ENCODE data around the gene PDE8A.
A peak's percentile ranks its signal among the peaks of the same experiment; 100 is the strongest.
"Not testable (repeated sequence)": the region's sequence is repeated elsewhere in the genome, so short reads cannot be mapped to it uniquely, and the experiment has no call there.

Gene PDE8A

DNA sequence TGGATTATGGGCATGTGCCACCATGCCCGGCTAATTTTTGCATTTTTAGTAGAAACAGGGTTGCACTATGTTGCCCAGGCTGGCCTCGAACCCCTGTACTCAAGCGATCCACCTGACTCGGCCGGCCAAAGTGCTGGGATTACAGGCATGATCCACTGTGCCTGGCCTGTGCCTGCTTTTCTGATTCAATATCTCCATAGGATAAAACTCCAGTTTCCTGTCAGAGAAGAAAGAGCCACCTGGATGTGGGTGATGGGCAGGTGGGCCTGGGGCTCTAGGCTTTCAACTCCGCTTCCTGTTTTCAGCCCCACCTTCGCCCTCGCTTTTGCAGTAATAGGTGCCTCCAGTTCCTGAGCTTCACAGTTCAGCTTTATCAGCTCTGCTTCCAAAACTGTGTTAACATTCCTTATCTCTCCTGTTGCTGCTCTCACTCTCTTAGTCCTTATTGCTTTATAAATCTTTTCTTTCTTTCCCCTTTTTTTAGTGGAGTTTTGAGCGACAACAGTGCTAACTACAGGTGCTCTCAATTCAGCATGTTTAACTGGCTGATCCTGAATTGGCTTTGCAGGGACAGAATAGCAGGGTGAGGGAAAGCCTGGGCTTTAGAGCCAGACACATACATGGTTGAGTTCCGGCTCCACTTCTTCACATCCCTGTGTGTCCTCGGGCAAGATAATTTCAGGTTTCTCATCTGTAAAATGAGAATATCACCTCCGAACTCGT lies 21.1 kb upstream of the PDE8A start:
- no peak for DNase-seq (ENCODE audit: low spot score)

GRCh38 chr15:84961114-84961452 lies 20.6 kb upstream of the PDE8A start:
- DNase-seq (ENCODE audit: low spot score), result no peak

- DNase-seq (ENCODE audit: low spot score), result no peak
Measured at GRCh38 chr15:84961707-84962106, 19.9 kb upstream of the PDE8A start.

DNA sequence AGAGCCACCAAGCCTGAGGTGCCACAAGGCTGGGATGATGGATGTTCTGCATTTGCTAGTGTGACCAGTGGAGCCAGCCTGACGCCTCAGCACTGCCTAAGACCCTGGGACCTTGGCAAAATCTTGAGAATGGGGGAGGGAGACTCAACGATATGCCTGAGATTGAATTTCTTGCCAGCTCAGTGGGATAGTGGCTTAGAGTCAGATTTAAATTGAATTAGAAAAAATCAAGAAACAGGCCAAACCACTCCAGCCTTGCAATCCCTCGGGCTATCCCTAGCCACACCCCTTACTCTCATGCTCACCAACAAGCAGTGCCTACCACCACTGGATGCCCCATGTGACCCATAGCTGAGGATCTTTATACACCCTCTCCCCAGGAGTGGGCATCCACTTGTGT lies 18.7 kb upstream of the PDE8A start:
- DNase-seq (ENCODE audit: low spot score), result no peak

GRCh38 chr15:84967380-84967779 lies 14.3 kb upstream of the PDE8A start:
- DNase-seq (ENCODE audit: low spot score), result no peak

- DNase-seq (ENCODE audit: low spot score), result no peak
Measured at GRCh38 chr15:84968301-84968700, 13.4 kb upstream of the PDE8A start.

DNA sequence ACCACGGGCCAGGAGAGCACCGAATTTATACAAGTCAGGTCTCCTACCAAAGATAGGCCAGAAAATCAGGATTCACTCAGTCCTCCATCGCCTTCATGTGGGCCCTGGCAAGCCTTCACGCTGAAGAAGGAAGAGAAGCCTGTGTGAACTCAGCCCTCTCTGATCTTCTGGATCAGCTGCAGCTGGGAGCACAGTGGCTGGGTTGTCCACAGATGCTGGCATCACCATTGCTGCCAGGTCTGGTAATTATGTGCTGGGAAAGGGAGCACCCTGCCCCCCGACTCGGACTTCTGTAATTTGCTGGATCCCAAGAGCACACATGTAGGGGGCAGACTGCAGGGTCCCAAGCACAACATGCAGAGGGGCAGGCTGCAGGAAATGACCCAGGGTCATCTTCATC lies 12.4 kb upstream of the PDE8A start:
- DNase-seq (ENCODE audit: low spot score), result no peak

- no peak for DNase-seq (ENCODE audit: low spot score)
Measured at GRCh38 chr15:84970843-84971242, 10.8 kb upstream of the PDE8A start.

DNA sequence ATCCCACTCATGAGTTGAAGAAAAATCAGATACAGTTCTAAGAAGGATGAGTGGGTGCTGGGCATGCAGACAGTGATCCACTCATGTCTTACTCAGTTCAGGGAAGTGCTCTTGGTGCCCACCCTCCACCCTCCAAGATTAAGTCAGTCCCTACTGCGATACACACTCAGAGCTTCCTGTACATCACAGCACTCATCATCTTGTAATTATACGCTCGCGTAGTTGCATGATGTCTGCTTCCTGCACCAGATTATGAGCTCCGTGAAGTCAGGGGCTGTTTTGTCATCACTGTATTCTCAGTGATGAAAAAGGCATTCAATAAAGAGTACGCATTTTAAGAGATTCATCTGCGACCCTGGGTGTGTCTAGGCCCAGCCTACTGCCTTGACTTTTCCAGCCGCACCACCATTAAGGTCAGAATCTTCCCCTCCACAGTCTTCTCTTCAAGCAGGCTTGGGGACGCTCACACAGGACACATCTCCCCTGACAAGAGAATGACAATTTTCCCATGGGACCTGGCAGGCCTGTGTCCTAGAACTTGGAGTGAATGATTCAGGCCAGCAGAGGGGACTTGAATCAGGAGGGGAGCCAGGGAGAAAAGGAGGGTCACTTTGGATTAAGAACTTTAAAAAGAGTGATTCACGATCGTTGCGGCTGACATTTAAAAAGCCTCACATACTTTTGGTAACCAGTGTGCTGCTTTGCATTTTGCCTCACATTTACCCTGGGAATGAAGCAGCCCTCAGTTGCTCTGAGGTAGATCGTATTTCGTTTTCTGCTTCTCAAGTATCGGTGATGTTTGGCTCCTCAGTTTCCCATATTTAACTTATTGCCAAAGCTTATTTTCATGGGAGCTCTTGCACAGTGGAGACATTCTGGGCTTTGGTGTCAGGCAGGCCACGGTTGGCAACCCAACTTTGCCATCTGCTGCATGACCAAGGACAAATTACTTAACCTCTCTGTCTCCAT lies 7.9 kb upstream of the PDE8A start:
- DNase-seq (ENCODE audit: low spot score), result no peak

DNA sequence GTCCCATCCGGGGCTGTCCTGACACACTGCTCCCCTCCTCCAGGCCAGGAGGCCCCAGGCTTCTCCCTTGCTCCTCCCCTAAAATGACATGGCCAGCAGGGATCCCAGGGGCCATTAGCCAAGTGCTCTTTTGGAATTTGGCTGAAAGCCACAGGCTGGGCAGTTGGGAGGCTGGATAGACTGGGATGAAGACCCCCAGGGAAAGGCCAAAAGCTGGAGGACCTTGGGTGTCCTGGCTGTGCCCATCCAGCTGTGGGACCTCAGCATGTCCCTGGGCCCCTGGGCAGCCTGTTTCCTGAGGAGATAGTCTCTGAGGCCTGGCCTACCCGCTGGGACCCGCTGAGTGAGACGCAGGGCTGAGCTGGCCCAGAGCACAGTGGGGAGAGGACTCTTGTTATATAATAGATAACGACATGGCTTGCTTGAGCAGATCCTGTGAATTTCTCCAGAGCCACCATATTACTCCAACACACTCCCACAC lies 5.7 kb upstream of the PDE8A start:
- no peak for DNase-seq (ENCODE audit: low spot score)

GRCh38 chr15:84976746-84977345 lies 4.8 kb upstream of the PDE8A start:
- no peak for DNase-seq (ENCODE audit: low spot score)

DNA sequence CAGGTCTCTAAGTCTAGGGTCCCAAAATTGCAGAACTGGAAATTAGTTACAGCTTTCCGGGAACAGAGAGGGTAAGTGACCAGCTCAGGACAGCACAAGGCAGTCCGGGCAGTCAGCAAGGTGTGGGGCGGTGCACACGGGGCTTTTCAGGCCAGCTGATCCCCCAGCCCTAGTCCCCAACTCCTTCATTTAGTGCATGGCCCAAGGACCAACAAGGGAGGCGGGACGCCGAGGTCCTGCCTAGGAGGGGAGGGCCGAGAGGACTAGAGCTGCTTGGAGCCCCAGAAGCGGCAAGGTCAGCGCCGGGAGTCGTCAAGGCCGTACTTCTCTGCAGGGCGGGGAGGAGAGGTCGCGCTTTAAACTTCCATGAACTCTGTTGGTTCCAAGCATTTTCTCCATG lies 2.0 kb upstream of the PDE8A start:
- no peak for DNase-seq (ENCODE audit: low spot score)

GRCh38 chr15:84980196-84981053 lies 1.2 kb upstream of the PDE8A start:
- DNase-seq (ENCODE audit: low spot score), result peak; percentile 86

DNA sequence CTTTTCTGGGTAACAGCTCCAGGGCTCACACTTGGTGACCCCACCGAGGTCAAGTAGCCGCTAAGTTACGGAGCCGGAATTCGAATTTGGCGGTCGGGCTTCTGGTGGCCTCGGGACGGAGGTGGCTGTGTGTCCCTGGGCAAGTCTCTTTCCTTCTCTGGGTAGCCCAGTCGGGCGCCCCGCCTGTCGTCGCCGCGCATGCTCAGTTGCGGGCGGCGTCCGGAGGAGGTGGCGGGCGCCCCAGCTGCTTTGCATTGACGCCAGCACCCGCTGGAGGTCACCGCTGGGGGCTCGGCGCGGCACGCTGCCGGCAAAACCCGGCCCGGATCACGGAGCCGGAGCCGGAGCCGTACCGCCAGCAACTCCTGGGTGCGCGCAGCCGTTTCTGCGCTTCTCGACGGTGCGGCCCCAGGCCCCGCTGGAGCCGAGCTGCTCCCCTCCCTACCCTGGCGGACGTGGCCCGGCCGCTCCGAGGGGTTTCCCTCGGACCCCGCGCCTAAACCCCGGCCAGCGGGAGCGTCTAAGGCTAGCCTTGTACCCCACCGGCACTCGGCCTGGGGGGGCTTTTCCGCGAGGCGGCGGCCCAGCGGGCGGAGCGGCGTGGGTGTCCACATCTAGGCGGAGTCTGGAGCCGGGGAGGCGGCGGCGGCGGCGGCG lies 474 bp upstream of the PDE8A start:
- DNase-seq (ENCODE audit: low spot score), result peak; percentile 100

GRCh38 chr15:84982301-84982920 lies 755 bp downstream of the PDE8A start:
- no peak for DNase-seq (ENCODE audit: low spot score)

GRCh38 chr15:84983294-84983693 lies 1.6 kb downstream of the PDE8A start:
- no peak for DNase-seq (ENCODE audit: low spot score)

DNA sequence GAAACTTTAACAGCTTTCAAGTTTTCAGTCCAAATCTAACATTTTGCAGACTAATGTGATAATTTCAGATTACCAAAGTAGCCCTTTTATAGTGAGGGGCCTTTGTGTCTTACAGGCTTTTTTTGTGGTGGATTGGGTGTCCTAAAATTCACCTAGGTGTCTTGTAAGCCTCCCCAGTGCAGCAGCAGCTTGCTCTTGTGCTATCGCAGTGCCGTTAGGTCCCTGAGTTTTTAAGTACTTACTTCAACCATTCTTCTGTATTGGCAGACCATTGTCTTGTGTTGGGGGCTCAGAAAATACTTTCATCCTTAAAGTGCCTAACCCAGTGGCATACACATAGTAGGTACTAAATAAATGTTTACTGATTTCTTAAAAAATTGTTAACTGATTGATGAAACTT lies 2.1 kb downstream of the PDE8A start:
- DNase-seq (ENCODE audit: low spot score), result no peak

DNA sequence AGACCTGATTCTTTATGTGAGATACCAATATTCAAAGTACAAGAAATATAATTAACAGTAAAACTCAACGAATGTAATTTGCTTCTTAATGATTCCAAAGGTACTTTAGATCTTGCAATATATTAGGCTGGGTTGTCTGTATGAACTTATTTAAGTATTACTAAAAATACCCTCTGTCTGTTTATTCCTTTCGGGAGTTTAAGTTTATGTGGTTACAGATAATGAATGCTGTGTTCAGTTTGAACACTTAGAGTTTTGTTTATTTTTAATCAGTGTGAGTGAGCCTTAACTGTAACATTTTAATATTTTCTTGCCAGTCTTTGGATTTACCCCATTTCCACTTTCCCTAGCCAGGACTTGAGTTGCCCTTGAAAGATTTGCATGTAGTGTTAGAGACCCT lies 3.5 kb downstream of the PDE8A start:
- no peak for DNase-seq (ENCODE audit: low spot score)

DNA sequence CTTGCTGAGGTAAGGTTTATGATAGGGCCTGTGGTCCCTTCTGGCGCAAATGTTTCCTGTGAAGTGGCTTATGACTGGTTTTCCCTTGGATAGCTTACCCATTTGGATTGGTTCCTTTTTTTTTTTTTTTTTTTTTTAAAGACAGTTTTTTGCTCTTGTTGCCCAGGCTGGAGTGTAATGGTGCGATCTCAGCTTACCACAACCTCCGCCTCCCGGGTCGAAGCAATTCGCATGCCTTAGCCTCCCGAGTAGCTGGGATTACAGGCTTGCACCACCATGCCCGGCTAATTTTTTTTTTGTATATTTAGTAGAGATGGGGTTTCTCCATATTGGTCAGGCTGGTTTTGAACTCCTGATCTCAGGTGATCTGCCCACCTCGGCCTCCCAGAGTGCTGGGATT lies 5.7 kb downstream of the PDE8A start:
- DNase-seq (ENCODE audit: low spot score), result not testable (repeated sequence)

DNA sequence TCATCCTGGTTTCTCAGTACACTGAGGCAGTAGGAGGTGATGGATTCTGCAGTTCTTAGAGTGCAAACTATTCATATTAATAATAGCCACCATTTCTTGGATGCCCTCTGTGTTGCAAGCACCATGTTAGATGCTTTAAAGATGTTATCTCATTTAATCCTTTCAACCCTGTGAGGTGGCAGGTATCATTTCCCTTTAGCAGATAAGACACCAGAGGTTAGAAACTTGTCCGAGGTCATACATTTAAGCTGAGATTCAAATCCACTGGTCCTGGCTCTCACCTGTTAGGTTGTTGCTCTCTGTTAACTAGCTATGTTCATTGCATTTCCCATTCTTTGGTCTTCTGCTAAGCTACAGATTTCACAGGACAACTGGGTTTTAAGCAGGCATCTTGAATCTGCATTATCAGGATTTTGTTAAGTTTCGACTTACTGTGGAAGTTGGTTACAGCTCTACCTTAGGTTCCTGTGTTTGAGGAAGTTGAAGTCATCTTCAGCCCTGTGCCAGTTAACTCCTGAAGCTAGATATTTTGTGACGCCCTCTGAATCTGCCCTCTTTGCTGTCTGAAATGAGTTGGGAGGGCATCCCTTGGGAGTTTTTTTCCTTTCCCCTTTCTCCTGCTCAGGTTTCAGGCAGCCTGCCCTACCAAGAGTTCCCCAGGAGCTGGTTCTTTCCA lies 6.4 kb downstream of the PDE8A start:
- DNase-seq (ENCODE audit: low spot score), result no peak

Data from AG08396 (cell line).